ENCODE data around the gene CRADD. TPM values are rescaled to one million over a fixed set of nuclear protein-coding genes. Genes with fewer than 3 reads are reported as not detected.

CRADD gene
- total RNA-seq, result not detected

GRCh38 chr12:93677195-93678064, at the start of gene CRADD:
CRADD (plus strand) TSS chr12:93677375.
- intact Hi-C loops (cut with DNase I), result loop anchor here (1.0 to 5.0 kb wide), 9 partner anchors 27 to 425 kb away; no protein-coding TSS in a partner anchor
- Histone ChIP-seq H3K36me3 (no peaks in the 10 kb centered on the region), H3K9me3 (no peaks in the 10 kb centered on the region), H3K4me1 (peaks cover 0 to 24% of the 10 kb centered on the region in 2 donors), H3K4me3 (peak within 1 kb of the TSS; percentile 74 to 84), H3K27ac (peak within 1 kb of the TSS; percentile 98 to 99), H3K27me3 (no peaks in the 10 kb centered on the region)
- DNase-seq (ENCODE audit: low spot score in 2 of 2), result peak; percentile 53 to 93
- no peak for TF ChIP-seq CTCF (IDR thresholded peaks at IDR 0.05)

GRCh38 chr12:93632383-93632782, 44.8 kb upstream of the CRADD start:
- intact Hi-C loops (cut with DNase I), result no loop called here
- DNase-seq (ENCODE audit: low spot score in 2 of 2), result no peak
- H3K4me1 ChIP-seq, result no peaks in the 10 kb centered on the region
- H3K9me3 ChIP-seq, result no peaks in the 10 kb centered on the region
- H3K27ac ChIP-seq, result no peak overlapping the region
- H3K36me3 ChIP-seq, result no peaks in the 10 kb centered on the region
- no peak for TF ChIP-seq CTCF (IDR thresholded peaks at IDR 0.05)
- H3K4me3 ChIP-seq, result no peak overlapping the region
- H3K27me3 ChIP-seq, result no peaks in the 10 kb centered on the region

GRCh38 chr12:93634416-93634815, 42.8 kb upstream of the CRADD start:
- no peak for TF ChIP-seq CTCF (IDR thresholded peaks at IDR 0.05)
- no peaks in the 10 kb centered on the region for H3K9me3 ChIP-seq
- H3K36me3 ChIP-seq, result no peaks in the 10 kb centered on the region
- no peaks in the 10 kb centered on the region for H3K4me1 ChIP-seq
- H3K4me3 ChIP-seq, result no peak overlapping the region
- DNase-seq (ENCODE audit: low spot score in 2 of 2), result no peak
- H3K27ac ChIP-seq, result no peak overlapping the region
- H3K27me3 ChIP-seq, result no peaks in the 10 kb centered on the region
- intact Hi-C loops (cut with DNase I), result no loop called here

- no peaks in the 10 kb centered on the region for H3K36me3 ChIP-seq
- no peak overlapping the region for H3K27ac ChIP-seq
- TF ChIP-seq CTCF (IDR thresholded peaks at IDR 0.05), result no peak
- DNase-seq (ENCODE audit: low spot score in 2 of 2), result no peak
- H3K4me3 ChIP-seq, result no peak overlapping the region
- intact Hi-C loops (cut with DNase I), result no loop called here
- no peaks in the 10 kb centered on the region for H3K9me3 ChIP-seq
- H3K27me3 ChIP-seq, result no peaks in the 10 kb centered on the region
- H3K4me1 ChIP-seq, result no peaks in the 10 kb centered on the region
Measured at GRCh38 chr12:93636708-93637107, 40.5 kb upstream of the CRADD start.

GRCh38 chr12:93638095-93638494, 39.1 kb upstream of the CRADD start:
- TF ChIP-seq CTCF (IDR thresholded peaks at IDR 0.05), result no peak
- no peaks in the 10 kb centered on the region for H3K36me3 ChIP-seq
- H3K9me3 ChIP-seq, result no peaks in the 10 kb centered on the region
- H3K27ac ChIP-seq, result no peak overlapping the region
- DNase-seq (ENCODE audit: low spot score in 2 of 2), result no peak
- no peak overlapping the region for H3K4me3 ChIP-seq
- H3K27me3 ChIP-seq, result no peaks in the 10 kb centered on the region
- intact Hi-C loops (cut with DNase I), result no loop called here
- no peaks in the 10 kb centered on the region for H3K4me1 ChIP-seq
